CMK (cell line): ENCODE results near the gene PPP4R4.
"Not testable (repeated sequence)": the region's sequence is repeated elsewhere in the genome, so short reads cannot be mapped to it uniquely, and the experiment has no call there.

Source experiments
- DNase-seq: peaks from one replicate; pipeline ENCODE4 v3.0.0-alpha.2; 2010; ENCODE audit warnings: low read depth

The PPP4R4 gene

DNA sequence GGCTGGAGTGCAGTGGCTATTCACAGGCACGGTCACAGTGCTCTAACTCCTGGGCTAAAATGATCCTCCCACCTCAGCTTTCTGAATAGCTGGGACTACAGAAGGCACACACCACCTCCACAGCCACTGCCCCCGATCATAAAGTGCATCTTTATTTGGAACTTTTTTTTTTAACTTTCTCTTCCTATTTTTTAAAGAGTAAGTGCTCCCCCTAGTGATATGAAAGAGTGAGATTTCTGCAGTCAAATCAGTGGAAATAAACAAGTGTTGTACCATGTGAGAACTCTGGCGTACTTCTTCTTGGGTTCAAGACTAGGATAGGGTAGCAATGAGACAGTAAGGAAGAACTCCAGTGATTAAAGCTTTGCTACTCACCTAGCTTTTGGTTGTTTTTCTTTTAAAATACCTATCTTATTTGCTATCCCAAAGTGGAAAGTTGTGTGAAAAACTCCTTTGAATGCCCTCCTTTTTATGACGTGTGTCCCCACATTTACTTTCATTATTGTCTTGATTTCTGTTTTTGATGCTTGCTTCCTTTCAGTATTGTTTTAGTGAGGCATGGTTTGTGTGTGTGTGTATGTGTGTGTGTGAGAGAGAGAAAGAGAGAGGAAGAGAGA lies 6.6 kb downstream of the PPP4R4 start:
- no peak for DNase-seq

DNA sequence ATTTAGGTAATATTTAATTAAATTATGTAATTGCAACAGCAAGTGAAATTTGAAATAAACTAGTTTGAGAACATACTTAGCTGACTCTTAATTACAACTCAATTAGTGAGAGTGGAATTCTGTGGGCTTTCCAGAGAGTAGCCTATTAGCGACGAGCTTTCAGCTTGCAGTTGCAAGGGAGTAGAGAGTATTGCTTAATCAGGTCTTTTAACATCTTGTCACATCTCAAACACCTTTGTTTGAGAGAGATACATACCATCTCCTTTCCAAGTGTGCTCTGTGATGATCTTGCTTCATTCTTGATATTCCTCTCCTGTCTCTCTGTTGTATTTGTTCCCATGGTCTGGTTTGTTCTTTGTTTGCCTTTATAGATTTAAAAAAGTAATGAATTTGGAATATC lies 7.7 kb downstream of the PPP4R4 start:
- no peak for DNase-seq

DNA sequence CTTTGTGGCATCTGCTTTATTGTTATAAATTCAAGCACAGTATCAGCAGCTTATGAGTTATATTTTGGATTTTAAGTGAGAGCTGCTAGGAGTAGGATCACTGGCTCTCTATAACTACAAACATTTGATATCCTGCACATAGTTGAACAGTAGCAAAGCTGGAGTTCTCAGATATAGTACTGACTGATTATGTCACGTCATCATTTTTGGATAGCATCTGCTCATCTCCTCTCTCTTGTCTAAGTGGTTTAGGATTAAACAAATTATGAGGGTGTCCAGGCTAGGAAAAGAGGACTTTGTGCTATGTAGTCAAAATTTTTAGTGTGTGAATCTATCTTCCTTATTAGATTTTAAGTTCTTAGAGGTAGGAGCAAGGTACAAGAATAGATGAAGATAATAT lies 18.4 kb downstream of the PPP4R4 start:
- DNase-seq: no peak

DNA sequence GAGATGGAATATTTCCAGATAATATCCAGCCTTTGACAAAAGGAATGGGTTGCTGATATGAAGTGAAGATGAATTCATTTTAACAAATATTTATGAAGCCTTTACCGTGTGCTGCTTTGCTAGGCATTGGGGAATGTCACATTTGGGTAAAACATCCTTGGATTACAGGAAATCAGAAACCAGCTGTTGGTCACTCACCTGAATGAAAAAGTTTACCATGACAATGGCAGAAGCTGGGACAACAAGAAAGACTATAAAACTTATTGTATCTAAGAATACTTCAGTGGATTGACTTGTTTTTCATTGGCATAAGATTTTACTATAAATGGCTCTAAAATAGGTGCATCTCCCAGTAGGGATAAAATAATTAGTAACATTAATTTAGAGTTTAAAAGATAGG lies 19.7 kb downstream of the PPP4R4 start:
- no peak for DNase-seq

DNA sequence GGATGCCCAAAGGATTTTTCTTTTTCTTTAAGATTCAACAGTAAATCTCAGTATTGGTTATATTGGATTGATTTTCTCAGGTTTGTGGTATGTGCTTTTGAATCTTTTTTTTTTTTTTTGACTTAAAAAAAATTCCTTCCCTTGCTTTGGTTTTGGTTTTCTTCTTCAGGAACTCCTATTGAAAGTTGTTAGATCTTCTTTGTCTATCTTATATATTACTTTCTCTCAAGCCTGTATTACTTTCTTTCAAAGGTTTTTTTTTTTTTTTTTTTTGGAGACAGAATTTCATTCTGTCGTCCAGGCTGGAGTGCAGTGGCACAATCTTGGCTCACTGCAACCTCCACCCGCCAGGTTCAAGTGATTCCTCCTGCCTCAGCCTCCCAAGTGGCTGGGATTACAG lies 21.9 kb downstream of the PPP4R4 start:
- no peak for DNase-seq

DNA sequence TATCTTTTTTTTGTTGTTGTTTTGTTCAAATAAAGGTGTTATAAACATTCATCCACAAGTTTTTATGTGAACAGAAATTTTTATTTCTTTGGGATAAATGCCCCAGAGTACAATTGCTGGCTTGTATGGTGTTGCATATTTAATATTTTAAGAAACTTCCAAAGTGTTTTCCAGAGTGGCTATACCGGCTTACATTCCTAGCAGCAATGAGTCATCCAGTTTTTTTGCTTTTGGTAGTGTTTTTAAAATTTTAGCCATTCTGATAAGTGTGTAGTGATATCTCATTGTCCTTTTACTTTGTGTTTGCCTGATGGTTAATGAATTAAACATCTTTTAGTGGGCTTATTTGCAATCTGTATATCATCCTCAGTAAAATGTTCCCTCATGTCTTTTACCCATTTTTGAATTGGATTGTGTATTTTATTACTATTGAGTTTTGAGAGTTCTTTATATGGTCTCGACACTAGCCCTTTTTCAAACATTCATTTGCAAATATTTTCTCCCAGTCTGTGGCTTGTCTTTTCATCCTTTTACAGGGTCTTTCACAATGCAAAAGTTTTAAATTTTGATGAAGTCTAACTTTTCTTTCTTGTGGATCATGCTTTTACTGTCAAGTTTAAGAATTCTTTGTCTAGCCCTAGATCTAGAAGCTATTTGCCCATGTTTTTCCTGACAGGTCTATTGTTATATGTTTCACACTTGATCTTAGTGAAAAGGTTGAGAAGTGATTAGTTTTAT lies 29.5 kb downstream of the PPP4R4 start:
- no peak for DNase-seq

DNA sequence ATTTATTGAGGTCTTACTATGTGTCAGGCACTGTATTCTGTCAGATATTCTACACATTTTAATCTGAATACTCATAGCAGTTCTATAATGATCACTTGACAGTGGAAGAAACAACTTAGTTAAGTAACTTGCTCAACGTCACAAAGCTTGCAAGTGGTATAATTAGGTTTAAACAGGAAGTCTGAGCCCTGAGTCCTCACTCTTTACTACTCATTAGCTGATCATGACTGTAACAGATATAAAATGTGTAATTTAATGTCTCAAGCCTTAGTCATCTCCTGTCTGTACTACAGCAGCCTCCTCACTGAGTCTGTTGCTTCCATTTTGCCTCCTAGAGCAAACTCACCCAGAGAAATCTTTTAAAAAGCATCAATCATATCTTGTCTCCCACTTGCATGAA lies 38.9 kb downstream of the PPP4R4 start:
- no peak for DNase-seq

DNA sequence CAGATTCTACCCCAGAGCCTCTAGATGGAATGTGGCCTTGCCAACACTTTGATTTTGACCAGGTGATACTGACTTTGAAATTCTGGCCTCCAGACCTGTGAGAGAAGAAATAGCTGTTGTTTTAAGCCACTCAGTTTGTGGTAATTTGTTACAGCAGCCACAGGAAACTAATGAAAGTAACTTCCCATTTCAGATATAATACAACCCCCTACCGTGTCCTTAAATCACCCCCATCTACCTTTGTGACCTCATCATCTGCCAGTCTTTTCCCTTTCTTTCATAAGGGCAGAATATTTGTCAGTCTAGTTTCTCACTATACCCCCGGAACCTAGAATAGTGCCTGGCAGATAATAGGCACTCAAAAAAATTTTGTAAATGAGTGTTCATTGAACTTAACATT lies 39.6 kb downstream of the PPP4R4 start:
- no peak for DNase-seq

DNA sequence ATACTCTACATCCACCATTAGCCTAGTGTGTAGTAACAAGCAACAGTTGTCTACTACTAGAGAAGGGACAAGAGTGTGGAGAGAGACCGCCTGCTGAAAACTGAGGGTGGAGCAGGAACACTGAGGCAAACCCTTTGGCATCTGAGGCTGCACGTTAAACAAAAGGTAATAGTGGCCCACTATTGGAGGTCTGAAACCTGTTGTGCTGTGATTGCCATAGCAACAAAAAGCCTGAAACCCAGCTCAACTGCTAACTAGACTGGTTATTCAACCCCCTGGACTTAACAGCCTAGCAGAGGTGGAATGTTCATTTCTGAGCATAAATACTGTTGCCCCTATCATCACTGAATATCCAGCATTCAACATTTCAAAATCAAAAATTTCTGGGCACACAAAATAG lies 43.0 kb downstream of the PPP4R4 start:
- DNase-seq: no peak

DNA sequence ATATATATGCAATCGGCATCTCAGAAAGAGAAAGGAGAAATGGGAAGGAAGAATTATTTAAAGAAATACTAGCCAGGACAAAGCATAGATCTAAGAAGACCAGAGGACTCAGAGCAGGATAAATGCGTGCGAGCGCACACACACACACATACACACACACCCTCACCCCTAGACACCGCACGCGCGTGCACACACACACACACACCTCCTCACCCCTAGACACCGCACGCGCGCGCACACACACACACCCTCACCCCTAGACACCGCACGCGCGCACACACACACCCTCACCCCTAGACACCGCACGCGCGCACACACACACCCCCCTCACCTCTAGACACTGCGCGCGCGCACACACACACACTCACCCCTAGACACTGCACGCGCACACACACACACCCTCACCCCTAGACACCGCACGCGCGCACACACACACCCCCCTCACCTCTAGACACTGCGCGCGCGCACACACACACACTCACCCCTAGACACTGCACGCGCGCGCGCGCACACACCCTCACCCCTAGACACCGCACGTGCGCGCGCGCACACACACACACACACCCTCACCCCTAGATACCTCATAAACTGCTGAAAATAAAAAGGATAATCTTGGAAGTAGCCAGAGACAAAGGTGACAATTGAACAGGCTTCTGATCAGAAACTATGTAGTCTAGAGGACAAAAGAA lies 44.2 kb downstream of the PPP4R4 start:
- DNase-seq: not testable (repeated sequence)

DNA sequence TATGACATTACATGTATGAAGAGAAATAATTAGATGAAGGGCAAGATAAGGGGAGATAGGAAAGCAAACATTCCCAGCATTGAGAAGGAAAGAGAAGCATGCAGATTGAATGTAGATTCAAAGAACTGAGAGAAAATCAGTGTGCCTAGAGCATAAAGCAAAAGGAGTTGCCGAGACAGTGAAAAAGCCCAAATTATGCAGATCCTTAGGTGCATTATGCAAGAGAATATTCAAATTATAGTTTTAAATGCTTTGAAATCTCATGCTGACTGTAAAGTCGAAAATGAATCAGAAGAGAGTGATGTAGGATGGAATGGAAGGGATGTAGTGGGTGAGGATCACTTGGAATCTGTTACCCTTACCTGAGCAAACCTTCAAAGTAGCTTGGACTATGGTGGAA lies 49.9 kb downstream of the PPP4R4 start:
- no peak for DNase-seq

DNA sequence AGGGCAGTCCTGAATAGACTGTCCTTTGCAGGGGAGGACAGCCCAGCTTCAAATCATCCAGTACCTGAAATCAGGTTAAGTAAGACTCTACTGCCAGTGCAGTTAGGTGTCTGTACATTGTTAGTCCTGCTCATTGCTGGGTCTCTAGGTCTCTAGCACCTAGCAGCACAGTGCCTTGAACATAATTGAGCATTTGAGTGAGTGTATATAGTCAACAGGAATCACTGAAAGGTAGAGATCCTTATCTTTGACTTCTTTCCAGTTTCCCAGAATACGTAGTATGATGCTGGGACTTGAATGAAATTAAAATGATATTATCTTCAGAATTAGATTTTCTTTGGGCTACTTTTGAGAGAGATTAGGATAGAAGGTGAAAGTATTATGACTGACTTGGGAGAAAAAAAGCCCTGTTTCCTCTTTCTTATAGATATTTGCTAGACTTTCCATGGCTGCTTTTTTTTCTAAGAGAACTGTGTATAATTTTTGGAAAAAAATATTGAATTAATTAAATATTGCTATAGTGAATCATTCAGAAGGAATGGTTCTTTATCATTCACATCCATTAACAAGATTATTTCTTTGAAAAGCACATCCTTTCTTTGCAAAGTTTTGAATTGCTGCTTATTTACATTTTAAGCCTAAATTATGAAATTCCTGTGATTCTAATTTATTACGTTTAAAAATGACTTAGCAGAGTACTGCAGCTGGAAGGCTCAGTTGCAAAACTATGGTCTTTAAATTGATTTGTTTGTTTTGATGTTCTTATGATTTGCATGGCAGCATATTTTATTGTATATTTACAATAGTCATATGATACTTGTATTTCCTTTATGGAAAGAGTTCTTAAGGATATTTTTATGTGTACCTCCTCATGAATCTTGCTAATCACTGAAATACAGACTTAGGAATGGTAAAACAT lies 51.6 kb downstream of the PPP4R4 start:
- no peak for DNase-seq

DNA sequence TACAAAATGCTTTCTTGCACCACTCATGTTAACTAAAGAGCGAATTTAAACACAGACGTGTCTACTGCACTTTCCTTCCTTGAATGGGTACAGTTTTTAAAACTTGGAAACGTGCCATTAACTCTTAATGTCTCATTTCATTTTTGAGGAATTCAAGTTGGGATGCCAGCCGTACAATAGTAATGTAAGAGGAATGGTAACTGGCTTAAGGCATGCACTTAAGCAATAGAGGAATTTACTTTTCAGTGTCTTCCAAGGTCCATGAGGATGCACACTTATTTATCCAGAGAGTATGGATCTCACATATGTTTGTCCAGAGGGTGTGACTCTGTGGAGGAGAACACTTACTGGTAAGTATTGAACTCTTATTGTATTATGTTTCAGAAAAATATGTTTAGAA lies 52.9 kb downstream of the PPP4R4 start:
- DNase-seq: no peak

DNA sequence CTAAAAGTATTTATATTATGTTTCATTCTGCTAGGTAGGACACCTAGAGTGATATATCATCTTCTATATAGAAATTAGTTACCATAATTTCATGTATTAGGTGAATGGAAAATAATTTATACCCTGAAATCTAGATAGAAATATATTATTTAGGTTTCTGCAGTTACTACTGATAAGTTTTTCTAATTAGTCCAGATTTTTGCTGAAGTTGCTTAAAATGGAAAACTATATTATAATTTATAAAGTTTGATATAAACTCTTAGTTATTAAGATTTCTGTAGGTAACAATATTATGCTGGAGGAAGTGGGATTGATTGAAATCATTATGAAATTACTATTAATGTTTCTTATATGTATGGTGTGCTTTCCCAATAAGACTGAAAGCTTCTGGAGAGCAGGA lies 62.9 kb downstream of the PPP4R4 start:
- DNase-seq: no peak

DNA sequence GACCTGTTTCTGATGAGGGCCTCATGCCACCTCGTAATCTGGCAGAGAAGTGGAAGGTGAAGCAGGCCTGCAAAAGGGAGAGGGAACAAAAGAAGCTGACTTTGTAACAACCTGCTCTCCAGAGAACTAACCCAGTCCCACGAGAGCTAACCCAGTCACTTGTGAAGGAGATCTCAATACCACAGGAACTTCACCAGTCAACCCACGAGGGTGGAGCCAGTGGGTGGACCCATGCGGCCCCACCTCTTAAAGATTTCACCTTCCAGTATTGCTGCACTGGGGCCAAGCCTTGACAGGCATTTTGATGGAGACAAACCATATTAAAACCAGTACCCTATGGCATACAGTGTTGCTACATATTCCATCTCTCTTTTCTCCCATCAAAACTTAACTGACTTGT lies 63.9 kb downstream of the PPP4R4 start:
- no peak for DNase-seq

DNA sequence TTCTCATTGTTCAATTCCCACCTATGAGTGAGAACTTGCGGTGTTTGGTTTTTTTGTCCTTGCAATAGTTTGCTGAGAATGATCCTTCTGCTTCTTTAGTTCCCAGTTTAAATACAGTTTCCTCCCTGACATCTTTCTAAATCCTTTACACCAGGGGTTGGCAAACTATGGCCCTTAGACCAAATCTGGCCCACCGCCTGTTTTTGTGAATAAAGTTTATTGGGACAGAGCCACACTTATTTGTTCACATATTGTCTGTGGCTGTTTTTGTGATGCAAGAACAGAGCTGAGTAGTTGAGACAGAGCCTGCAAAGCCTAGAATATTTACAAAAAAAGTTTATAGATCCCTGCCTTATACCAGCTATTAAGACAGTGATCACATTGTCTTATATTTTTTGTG lies 65.3 kb downstream of the PPP4R4 start:
- no peak for DNase-seq

DNA sequence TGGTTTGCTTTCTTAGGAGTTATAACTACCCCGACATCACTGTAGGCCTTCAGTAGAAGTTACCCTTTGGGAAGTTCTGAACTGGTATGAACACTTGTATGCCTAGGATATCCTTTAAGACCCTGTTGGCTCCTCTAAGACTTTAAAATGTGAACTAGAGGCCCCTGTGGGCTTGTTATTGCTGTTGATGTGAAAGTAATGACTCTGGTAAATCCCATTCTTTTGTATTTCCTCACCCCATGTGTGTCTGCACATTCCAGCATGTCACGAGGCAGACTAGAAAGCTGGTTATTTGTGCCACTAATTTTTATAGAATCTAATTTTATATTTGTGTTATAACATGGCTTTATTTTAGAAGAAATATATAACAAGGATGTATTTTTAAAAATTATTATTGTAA lies 70.1 kb downstream of the PPP4R4 start:
- DNase-seq: no peak

DNA sequence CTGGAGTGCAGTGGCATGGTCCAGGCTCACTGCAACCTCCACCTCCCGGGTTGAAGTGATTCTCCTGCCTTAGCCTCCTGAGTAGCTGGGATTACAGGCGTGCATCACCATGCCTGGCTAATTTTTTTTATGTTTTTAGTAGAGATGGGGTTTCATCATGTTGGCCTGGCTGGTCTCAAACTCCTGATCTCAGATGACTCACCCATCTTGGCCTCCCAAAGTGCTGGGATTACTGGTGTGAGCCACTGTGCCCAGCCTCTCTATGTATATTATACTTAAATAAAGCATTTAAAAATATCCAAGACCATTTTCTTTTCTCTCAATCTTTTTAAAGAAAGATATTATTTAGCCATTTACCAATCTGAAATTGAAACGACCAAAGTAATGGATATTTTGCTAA lies 90.1 kb downstream of the PPP4R4 start:
- DNase-seq: not testable (repeated sequence)

DNA sequence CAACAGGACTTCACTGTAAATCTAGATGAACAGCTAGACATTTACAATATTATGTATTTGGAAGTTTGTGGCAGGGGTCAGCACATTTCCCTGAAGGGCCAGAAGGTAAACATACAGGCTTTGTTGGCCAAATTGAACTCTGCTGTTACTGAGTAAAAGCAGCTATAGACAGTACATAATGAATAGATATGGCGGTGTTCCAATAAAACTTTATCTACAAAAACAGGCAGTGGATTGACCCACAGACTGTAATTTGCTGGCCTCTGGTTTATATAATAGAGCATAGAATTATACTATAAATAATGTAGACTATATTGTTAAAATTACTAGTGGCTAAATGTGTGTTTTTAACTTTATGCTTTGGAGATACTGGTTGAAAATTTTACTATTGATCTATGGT lies 93.2 kb downstream of the PPP4R4 start:
- DNase-seq: no peak

DNA sequence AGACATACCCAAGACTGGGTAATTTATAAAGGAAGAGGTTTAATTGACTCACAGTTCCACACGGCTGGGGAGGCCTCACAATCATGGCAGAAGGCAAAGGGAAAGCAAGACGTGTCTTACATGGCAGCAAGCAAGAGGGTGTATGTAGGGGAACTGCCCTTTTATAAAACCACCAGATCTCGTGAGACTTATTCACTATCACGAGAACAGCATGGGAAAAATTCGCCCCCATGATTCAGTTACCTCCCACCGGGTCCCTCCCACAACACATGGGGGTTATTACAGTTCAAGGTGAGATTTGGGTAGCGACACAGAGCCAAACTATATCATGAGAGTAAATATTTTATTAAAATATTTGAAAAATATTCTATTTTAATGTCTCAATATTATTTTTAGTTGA lies 94.5 kb downstream of the PPP4R4 start:
- DNase-seq: not testable (repeated sequence)

DNA sequence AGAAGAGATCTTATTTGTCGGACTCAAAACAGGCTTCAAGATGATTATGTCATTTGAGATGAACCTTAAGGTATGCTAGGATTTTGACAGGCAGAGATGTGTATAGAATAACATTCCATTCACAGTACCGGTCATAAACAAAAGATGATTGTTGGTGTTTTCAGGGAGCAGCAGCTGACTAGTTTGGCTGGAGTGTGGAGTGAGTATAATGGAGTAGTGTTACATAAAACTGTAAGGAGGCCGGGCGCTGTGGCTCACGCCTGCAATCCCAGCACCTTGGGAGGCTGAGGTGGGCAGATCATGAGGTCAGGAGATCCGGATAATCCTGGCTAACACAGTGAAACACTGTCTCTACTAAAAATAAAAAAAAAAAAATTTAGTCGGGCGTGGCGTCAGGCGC lies 95.0 kb downstream of the PPP4R4 start:
- no peak for DNase-seq

DNA sequence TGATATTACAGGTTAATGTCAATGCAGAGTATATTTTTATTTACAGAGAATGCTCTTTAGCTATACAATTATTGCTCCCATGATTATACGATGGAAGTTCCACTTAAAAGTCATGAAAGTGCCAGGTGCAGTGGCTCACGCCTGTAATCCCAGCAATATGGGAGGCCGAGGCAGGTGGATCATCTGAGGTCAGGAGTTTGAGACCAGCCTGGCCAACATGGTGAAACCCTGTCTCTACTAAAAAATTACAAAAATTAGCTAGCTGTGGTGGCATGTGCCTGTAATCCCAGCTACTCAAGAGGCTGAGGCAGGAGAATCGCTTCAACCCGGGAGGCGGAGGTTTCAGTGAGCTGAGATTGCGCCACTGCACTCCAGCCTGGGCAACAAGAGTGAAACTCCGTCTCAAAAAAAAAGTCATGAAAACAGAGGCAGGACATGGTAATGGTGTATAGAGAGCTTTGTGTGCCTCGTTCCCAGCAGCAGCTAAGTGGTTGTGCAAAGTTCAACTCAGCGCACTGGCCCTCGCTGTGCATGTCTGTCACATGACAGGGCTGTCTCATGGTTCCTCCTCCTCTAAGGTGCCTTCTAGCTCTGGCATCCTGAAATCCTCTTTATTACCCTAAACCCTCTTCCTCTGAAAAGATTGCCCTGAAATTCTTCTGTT lies 102.9 kb downstream of the PPP4R4 start:
- DNase-seq: not testable (repeated sequence)
